MG63 (cell line): ENCODE measurements around the gene COX7A2L. TPM values are rescaled to one million over a fixed set of nuclear protein-coding genes. Genes with fewer than 3 reads are reported as not detected.
"Not testable (repeated sequence)": the region's sequence is repeated elsewhere in the genome, so short reads cannot be mapped to it uniquely, and the experiment has no call there.

ENCODE experiments used
- DNase-seq: peaks from one replicate; pipeline ENCODE4 v3.0.0-alpha.2; 2020
- H3K27me3 ChIP-seq: fragments of 250-450 bp; sonication (Bioruptor Pico); 2 replicates; pipeline ENCODE4 v1.5.1; 2020; ENCODE audit warnings: mild to moderate bottlenecking, moderate library complexity
- H3K36me3 ChIP-seq: fragments of 250-450 bp; sonication (Bioruptor Pico); 2 replicates; pipeline ENCODE4 v1.5.1; 2020; ENCODE audit warnings: mild to moderate bottlenecking, moderate library complexity
- H3K4me3 ChIP-seq: fragments of 250-450 bp; sonication (Bioruptor Pico); 2 replicates; pipeline ENCODE4 v1.5.1; 2020; ENCODE audit warnings: mild to moderate bottlenecking, moderate library complexity
- H3K9me3 ChIP-seq: fragments of 250-450 bp; sonication (Bioruptor Pico); 2 replicates; pipeline ENCODE4 v1.5.1; 2020; ENCODE audit warnings: mild to moderate bottlenecking, moderate library complexity
- total RNA-seq: library from RNA; depleted of rRNA; stranded (reverse); fragments of >200 nt; shearing (Covaris generic); gene quantifications from 2 replicates; pipeline ENCODE4 v1.2.3, GENCODE V29; 2014; ENCODE audit warnings: low replicate concordance

COX7A2L gene
- total RNA-seq, 1 experiment from 2014 or later = 149 TPM

- not testable (repeated sequence) for H3K9me3 ChIP-seq, H3K27me3 ChIP-seq, H3K4me3 ChIP-seq, DNase-seq
- peaks cover 35% of the 10 kb centered on the region for H3K36me3 ChIP-seq
Observed at GRCh38 chr2:42334865-42335264, 26.2 kb downstream of the COX7A2L start.

GRCh38 chr2:42334220-42334619 is 26.8 kb downstream of the COX7A2L start:
- Histone ChIP-seq H3K27me3 (no peaks in the 10 kb centered on the region), H3K36me3 (peaks cover 35% of the 10 kb centered on the region), H3K9me3 (no peaks in the 10 kb centered on the region), H3K4me3 (no peak overlapping the region)
- DNase-seq = no peak

- peaks cover 35% of the 10 kb centered on the region for H3K36me3 ChIP-seq
- no peaks in the 10 kb centered on the region for H3K9me3 ChIP-seq
- DNase-seq = no peak
- H3K27me3 ChIP-seq = no peaks in the 10 kb centered on the region
- no peak overlapping the region for H3K4me3 ChIP-seq
Observed at GRCh38 chr2:42333579-42333978, 27.4 kb downstream of the COX7A2L start.

GRCh38 chr2:42332575-42332974 is 28.4 kb downstream of the COX7A2L start:
- H3K27me3 ChIP-seq = no peaks in the 10 kb centered on the region
- H3K36me3 ChIP-seq = peaks cover 38% of the 10 kb centered on the region
- no peak overlapping the region for H3K4me3 ChIP-seq
- no peaks in the 10 kb centered on the region for H3K9me3 ChIP-seq
- DNase-seq = no peak

GRCh38 chr2:42331569-42332284 is 29.3 kb downstream of the COX7A2L start:
- Histone ChIP-seq H3K9me3 (no peaks in the 10 kb centered on the region), H3K4me3 (no peak overlapping the region), H3K36me3 (peaks cover 36% of the 10 kb centered on the region), H3K27me3 (no peaks in the 10 kb centered on the region)
- no peak for DNase-seq

GRCh38 chr2:42329736-42330135 is 31.3 kb downstream of the COX7A2L start:
- Histone ChIP-seq H3K4me3 (no peak overlapping the region), H3K36me3 (peaks cover 38% of the 10 kb centered on the region), H3K9me3 (no peaks in the 10 kb centered on the region), H3K27me3 (no peaks in the 10 kb centered on the region)
- no peak for DNase-seq

- Histone ChIP-seq H3K4me3 (no peak overlapping the region), H3K9me3 (no peaks in the 10 kb centered on the region), H3K36me3 (peaks cover 35% of the 10 kb centered on the region), H3K27me3 (no peaks in the 10 kb centered on the region)
- no peak for DNase-seq
Observed at GRCh38 chr2:42328923-42329322, 32.1 kb downstream of the COX7A2L start.

- Histone ChIP-seq H3K4me3 (no peak overlapping the region), H3K9me3 (no peaks in the 10 kb centered on the region), H3K27me3 (no peaks in the 10 kb centered on the region), H3K36me3 (peaks cover 33% of the 10 kb centered on the region)
- no peak for DNase-seq
Observed at GRCh38 chr2:42328148-42328833, 32.7 kb downstream of the COX7A2L start.

- Histone ChIP-seq H3K27me3 (no peaks in the 10 kb centered on the region), H3K36me3 (peaks cover 28% of the 10 kb centered on the region), H3K9me3 (no peaks in the 10 kb centered on the region)
Observed at GRCh38 chr2:42327125-42327524, 33.9 kb downstream of the COX7A2L start.

GRCh38 chr2:42325609-42326008 is 35.4 kb downstream of the COX7A2L start:
- no peak for DNase-seq
- Histone ChIP-seq H3K36me3 (peaks cover 22% of the 10 kb centered on the region), H3K27me3 (no peaks in the 10 kb centered on the region), H3K9me3 (no peaks in the 10 kb centered on the region), H3K4me3 (no peak overlapping the region)

More at GRCh38 chr2:42327125-42327524, 33.9 kb downstream of the COX7A2L start:
- no peak for DNase-seq
- H3K4me3 ChIP-seq = no peak overlapping the region

- H3K36me3 ChIP-seq = peaks cover 21% of the 10 kb centered on the region
Observed at GRCh38 chr2:42324949-42325348, 36.1 kb downstream of the COX7A2L start.

GRCh38 chr2:42324244-42324643 is 36.8 kb downstream of the COX7A2L start:
- H3K27me3 ChIP-seq = no peaks in the 10 kb centered on the region
- no peak for DNase-seq
- no peak overlapping the region for H3K4me3 ChIP-seq
- H3K9me3 ChIP-seq = no peaks in the 10 kb centered on the region
- peaks cover 28% of the 10 kb centered on the region for H3K36me3 ChIP-seq

More at GRCh38 chr2:42324949-42325348, 36.1 kb downstream of the COX7A2L start:
- no peaks in the 10 kb centered on the region for H3K9me3 ChIP-seq
- H3K4me3 ChIP-seq = no peak overlapping the region
- DNase-seq = no peak
- H3K27me3 ChIP-seq = no peaks in the 10 kb centered on the region

GRCh38 chr2:42321452-42322064 is 39.5 kb downstream of the COX7A2L start:
- Histone ChIP-seq H3K4me3 (no peak overlapping the region), H3K27me3 (no peaks in the 10 kb centered on the region), H3K36me3 (peaks cover 20% of the 10 kb centered on the region), H3K9me3 (no peaks in the 10 kb centered on the region)
- DNase-seq = no peak

GRCh38 chr2:42319265-42319664 is 41.8 kb downstream of the COX7A2L start:
- no peaks in the 10 kb centered on the region for H3K9me3 ChIP-seq
- DNase-seq = no peak
- H3K4me3 ChIP-seq = no peak overlapping the region
- peaks cover 16% of the 10 kb centered on the region for H3K36me3 ChIP-seq
- no peaks in the 10 kb centered on the region for H3K27me3 ChIP-seq

- Histone ChIP-seq H3K4me3 (no peak overlapping the region), H3K36me3 (peaks cover 16% of the 10 kb centered on the region), H3K9me3 (no peaks in the 10 kb centered on the region), H3K27me3 (no peaks in the 10 kb centered on the region)
- DNase-seq = no peak
Observed at GRCh38 chr2:42317945-42318344, 43.1 kb downstream of the COX7A2L start.

- no peak overlapping the region for H3K4me3 ChIP-seq
- H3K9me3 ChIP-seq = no peaks in the 10 kb centered on the region
- no peaks in the 10 kb centered on the region for H3K27me3 ChIP-seq
- peaks cover 16% of the 10 kb centered on the region for H3K36me3 ChIP-seq
- no peak for DNase-seq
Observed at GRCh38 chr2:42317486-42317885, 43.5 kb downstream of the COX7A2L start.

- H3K4me3 ChIP-seq = no peak overlapping the region
- peaks cover 16% of the 10 kb centered on the region for H3K36me3 ChIP-seq
- no peaks in the 10 kb centered on the region for H3K27me3 ChIP-seq
- H3K9me3 ChIP-seq = no peaks in the 10 kb centered on the region
- no peak for DNase-seq
Observed at GRCh38 chr2:42316910-42317309, 44.1 kb downstream of the COX7A2L start.
